K562 (cell line): ENCODE results near the gene DENND4C. TPM values are rescaled to one million over a fixed set of nuclear protein-coding genes. Genes with fewer than 3 reads are reported as not detected.

Experiments used
- CREM ChIP-seq: IDR thresholded peaks from 2 replicates; pipeline ENCODE4 v1.6.1; 2014; ENCODE audit warnings: antibody characterized with exemption, low read depth
- CTBP1 ChIP-seq: fragments of 450-650 bp; IDR thresholded peaks from 2 replicates; pipeline ENCODE4 v1.6.1; 2016; ENCODE audit warnings: borderline replicate concordance
- ETV5 ChIP-seq: sonication (generic); formaldehyde crosslinking; IDR thresholded peaks from 2 replicates; pipeline ENCODE4 v1.4.0; 2020; ENCODE audit warnings: low read depth, mild to moderate bottlenecking, missing genetic modification reagents
- HEY1 ChIP-seq: fragments of 250-450 bp; sonication (Bioruptor Pico); IDR thresholded peaks from 2 replicates; pipeline ENCODE4 v1.5.0; 2020; ENCODE audit warnings: mild to moderate bottlenecking, moderate library complexity, borderline replicate concordance
- ID3 ChIP-seq, 2 experiments: fragments of 250-450 bp in 1 of 2; fragments of 450-650 bp in 1 of 2; sonication (Bioruptor Pico) in 1 of 2; IDR thresholded peaks; 2 replicates each; pipeline versions ENCODE4 v1.6.1 to v1.8.0; 2016 to 2021; ENCODE audit warnings: mild to moderate bottlenecking in 2 of 2, moderate library complexity in 2 of 2, missing compliant biosample characterization in 1 of 2, missing genetic modification characterization in 1 of 2
- KDM5B ChIP-seq: fragments of 200-600 bp; sonication (generic); IDR thresholded peaks from 2 replicates; pipeline ENCODE4 v1.6.1; 2012; ENCODE audit warnings: low read depth, mild to moderate bottlenecking, moderate library complexity, low read length, control low read depth, inconsistent platforms; ENCODE audit not compliant: insufficient replicate concordance
- KLF1 ChIP-seq: fragments of 450-650 bp; IDR thresholded peaks from 2 replicates; pipeline ENCODE4 v1.6.1; 2016; ENCODE audit warnings: missing genetic modification characterization, missing compliant biosample characterization
- MXI1 ChIP-seq: IDR thresholded peaks from 2 replicates; pipeline ENCODE4 v1.6.1; 2011; ENCODE audit warnings: low read depth, mild to moderate bottlenecking, improper control_type of control experiment, low read length
- NR4A1 ChIP-seq, 2 experiments: fragments of 250-450 bp in 1 of 2; fragments of 450-650 bp in 1 of 2; sonication (Bioruptor Pico) in 1 of 2; IDR thresholded peaks; 2 replicates each; pipeline versions ENCODE4 v1.4.0 to v1.6.1; 2016 to 2020; ENCODE audit warnings: mild to moderate bottlenecking in 2 of 2, missing compliant biosample characterization in 1 of 2, missing genetic modification characterization in 1 of 2, moderate library complexity in 1 of 2
- POLR2B ChIP-seq: fragments of 450-650 bp; IDR thresholded peaks from 2 replicates; pipeline ENCODE4 v1.6.1; 2018; ENCODE audit warnings: low read depth; ENCODE audit not compliant: partially characterized antibody
- POLR2G ChIP-seq: fragments of 200-400 bp; formaldehyde crosslinking; IDR thresholded peaks from 2 replicates; pipeline ENCODE4 v1.6.1; 2017; ENCODE audit warnings: low read depth, mild to moderate bottlenecking, antibody characterized with exemption, low read length, moderate library complexity
- POU5F1 ChIP-seq: fragments of 150-350 bp; IDR thresholded peaks from 2 replicates; pipeline ENCODE4 v1.6.1; 2014; ENCODE audit warnings: borderline replicate concordance, low read length, low read depth, mild to moderate bottlenecking; ENCODE audit not compliant: partially characterized antibody
- SOX6 ChIP-seq: fragments of 450-650 bp; IDR thresholded peaks from 2 replicates; pipeline ENCODE4 v1.6.1; 2014; ENCODE audit warnings: mild to moderate bottlenecking
- ZNF12 ChIP-seq: sonication (generic); formaldehyde crosslinking; IDR thresholded peaks from 2 replicates; pipeline ENCODE4 v1.4.0; 2020; ENCODE audit warnings: mild to moderate bottlenecking, missing genetic modification reagents
- ZNF408 ChIP-seq: fragments of 250-450 bp; sonication (Bioruptor Pico); IDR thresholded peaks from 2 replicates; pipeline ENCODE4 v1.4.0; 2020; ENCODE audit warnings: low read depth, mild to moderate bottlenecking, moderate library complexity
- ZNF695 ChIP-seq: fragments of 450-650 bp; formaldehyde crosslinking; IDR thresholded peaks from 2 replicates; pipeline ENCODE4 v1.4.0; 2020; ENCODE audit warnings: mild to moderate bottlenecking, moderate library complexity
- ZNF696 ChIP-seq: fragments of 250-450 bp; sonication (Bioruptor Pico); conservative IDR thresholded peaks from 2 replicates; pipeline ENCODE4 v1.4.0; 2020; ENCODE audit warnings: mild to moderate bottlenecking, moderate library complexity
- polyA plus RNA-seq, 8 experiments: library from polyadenylated mRNA; depleted of rRNA in 4 of 8; stranded (reverse) in 5 of 8; unstranded in 3 of 8; fragments of >200 nt; fragmentation: Nextera tagmentation in 2 of 8; fragmentation: Illumina TruSeq in 1 of 8; extraction: Ambion mirVana in 2 of 8; extraction: Trizol in 1 of 8; gene quantifications; 2 replicates each; pipeline versions ENCODE4 v1.2.1 to v1.2.3, GENCODE V29; 2011 to 2014; ENCODE audit warnings: inconsistent platforms in 1 of 8, missing spikeins in 1 of 8
- total RNA-seq, 7 experiments: library from RNA; depleted of rRNA in 6 of 7; stranded (reverse); fragments of >200 nt in 6 of 7; fragmentation: Illumina TruSeq in 2 of 7; extraction: Trizol in 2 of 7; gene quantifications; 2 replicates each; pipeline versions ENCODE4 v1.2.1 to v1.2.3, GENCODE V29; 2011 to 2021; ENCODE audit warnings: low replicate concordance in 1 of 7
- TF ChIP-seq, protein P1 (sequence below): sonication (generic); formaldehyde crosslinking; IDR thresholded peaks from 2 replicates; pipeline ENCODE4 v1.8.1; 2022; ENCODE audit warnings: missing genetic modification reagents
- TF ChIP-seq, protein P2 (sequence below): conservative IDR thresholded peaks from 2 replicates; pipeline ENCODE4 v1.6.1; 2011; ENCODE audit warnings: low read depth, mild to moderate bottlenecking, low read length; ENCODE audit not compliant: control insufficient read depth
- TF ChIP-seq, protein P3 (sequence below): fragments of 450-650 bp; IDR thresholded peaks from 2 replicates; pipeline ENCODE4 v1.6.1; 2016

Gene DENND4C
- total and polyA plus RNA-seq, 9 of the 15 experiments (the other 6 are each of a cell fraction or from before 2014, with no cell fraction given), result 4.8 to 31.8 (median 13.9) TPM

DNA sequence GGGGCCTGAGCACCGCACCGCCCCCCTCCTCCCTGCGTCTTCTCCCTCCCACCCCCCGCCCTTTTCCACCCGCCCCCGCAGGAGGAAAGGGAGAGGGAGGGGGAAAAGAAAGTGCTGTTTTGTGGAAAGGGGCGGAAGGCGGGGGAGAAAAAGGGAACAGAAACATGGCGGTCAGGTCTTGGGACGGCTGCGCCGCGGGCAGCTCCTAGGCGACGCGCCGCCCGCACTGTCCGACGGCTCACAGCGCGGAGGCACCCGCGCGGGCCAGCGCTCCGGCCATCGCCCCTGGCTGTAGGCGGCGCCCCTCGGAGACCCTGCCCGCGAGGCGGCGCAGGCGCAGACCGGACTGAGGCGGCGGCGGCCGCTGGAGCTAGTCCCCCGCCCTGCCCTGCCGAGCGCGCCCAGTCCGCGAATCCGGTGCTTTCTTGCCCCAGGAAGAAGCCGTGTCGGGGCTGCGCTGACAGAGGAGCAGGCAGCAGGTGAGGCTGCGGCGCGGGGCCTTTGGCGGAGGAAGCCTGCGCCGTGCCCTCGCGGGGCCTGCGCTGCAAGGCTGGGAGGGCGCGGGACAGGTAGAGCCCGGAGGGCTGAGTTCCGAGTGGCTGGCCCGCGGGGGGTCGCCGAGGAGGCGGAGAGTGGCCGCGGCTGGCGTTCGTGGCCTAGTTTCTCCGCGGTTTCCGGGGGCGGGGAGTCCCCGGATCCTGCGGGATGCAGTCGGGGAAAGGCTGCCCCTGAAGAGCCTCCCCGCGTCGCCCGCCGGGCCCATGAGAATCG, at the start of gene DENND4C (continued):
- TF ChIP-seq, protein P1, sequence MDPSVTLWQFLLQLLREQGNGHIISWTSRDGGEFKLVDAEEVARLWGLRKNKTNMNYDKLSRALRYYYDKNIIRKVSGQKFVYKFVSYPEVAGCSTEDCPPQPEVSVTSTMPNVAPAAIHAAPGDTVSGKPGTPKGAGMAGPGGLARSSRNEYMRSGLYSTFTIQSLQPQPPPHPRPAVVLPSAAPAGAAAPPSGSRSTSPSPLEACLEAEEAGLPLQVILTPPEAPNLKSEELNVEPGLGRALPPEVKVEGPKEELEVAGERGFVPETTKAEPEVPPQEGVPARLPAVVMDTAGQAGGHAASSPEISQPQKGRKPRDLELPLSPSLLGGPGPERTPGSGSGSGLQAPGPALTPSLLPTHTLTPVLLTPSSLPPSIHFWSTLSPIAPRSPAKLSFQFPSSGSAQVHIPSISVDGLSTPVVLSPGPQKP (CRISPR knock-in tag), result no peak
- no peak for TF ChIP-seq HEY1 (CRISPR knock-in tag)
- no peak for TF ChIP-seq ZNF408 (CRISPR knock-in tag)
- TF ChIP-seq KLF1, result 0 out of 2 replicates have a peak, but pooled peaks have one; percentile 36
- TF ChIP-seq, protein P2, sequence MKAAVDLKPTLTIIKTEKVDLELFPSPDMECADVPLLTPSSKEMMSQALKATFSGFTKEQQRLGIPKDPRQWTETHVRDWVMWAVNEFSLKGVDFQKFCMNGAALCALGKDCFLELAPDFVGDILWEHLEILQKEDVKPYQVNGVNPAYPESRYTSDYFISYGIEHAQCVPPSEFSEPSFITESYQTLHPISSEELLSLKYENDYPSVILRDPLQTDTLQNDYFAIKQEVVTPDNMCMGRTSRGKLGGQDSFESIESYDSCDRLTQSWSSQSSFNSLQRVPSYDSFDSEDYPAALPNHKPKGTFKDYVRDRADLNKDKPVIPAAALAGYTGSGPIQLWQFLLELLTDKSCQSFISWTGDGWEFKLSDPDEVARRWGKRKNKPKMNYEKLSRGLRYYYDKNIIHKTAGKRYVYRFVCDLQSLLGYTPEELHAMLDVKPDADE, result 0 out of 2 replicates have a peak, but pooled peaks have one; percentile 51
- no peak for TF ChIP-seq ZNF695 (CRISPR knock-in tag)
- TF ChIP-seq CTBP1, result peak; percentile 78
- no peak for TF ChIP-seq POU5F1
- TF ChIP-seq POLR2B, result peak; percentile 57
- no peak for TF ChIP-seq ZNF696 (CRISPR knock-in tag)
- no peak for TF ChIP-seq MXI1
- TF ChIP-seq ZNF12 (CRISPR knock-in tag), result no peak
- peak; percentile 93 for TF ChIP-seq POLR2G
- TF ChIP-seq, protein P3, sequence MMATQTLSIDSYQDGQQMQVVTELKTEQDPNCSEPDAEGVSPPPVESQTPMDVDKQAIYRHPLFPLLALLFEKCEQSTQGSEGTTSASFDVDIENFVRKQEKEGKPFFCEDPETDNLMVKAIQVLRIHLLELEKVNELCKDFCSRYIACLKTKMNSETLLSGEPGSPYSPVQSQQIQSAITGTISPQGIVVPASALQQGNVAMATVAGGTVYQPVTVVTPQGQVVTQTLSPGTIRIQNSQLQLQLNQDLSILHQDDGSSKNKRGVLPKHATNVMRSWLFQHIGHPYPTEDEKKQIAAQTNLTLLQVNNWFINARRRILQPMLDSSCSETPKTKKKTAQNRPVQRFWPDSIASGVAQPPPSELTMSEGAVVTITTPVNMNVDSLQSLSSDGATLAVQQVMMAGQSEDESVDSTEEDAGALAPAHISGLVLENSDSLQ, result no peak
- 0 out of 2 replicates have a peak, but pooled peaks have one; percentile 10 for TF ChIP-seq SOX6
- TF ChIP-seq NR4A1 (CRISPR knock-in tag; IDR thresholded peaks at IDR 0.05), result no peak
- 0 out of 2 replicates have a peak, but pooled peaks have one; percentile 49 for TF ChIP-seq NR4A1 (tag; IDR thresholded peaks at IDR 0.05)
- TF ChIP-seq ETV5, result 0 out of 2 replicates have a peak, but pooled peaks have one; percentile 34
- TF ChIP-seq ID3 (CRISPR knock-in tag; IDR thresholded peaks at IDR 0.05), result no peak
- TF ChIP-seq ID3 (tag; IDR thresholded peaks at IDR 0.05), result peak; percentile 48; the same call in 1 of the 2 replicates
- TF ChIP-seq CREM, result peak; percentile 15; the same call in 1 of the 2 replicates
- peak; percentile 63 for TF ChIP-seq KDM5B
